ENCODE results near the gene DDX51. TPM values are rescaled to one million over a fixed set of nuclear protein-coding genes. Genes with fewer than 3 reads are reported as not detected.
"Not testable (repeated sequence)": the region's sequence is repeated elsewhere in the genome, so short reads cannot be mapped to it uniquely, and the experiment has no call there.

The DDX51 gene
- total RNA-seq, 1 experiment from 2014 or later, result 4.7 TPM

DNA sequence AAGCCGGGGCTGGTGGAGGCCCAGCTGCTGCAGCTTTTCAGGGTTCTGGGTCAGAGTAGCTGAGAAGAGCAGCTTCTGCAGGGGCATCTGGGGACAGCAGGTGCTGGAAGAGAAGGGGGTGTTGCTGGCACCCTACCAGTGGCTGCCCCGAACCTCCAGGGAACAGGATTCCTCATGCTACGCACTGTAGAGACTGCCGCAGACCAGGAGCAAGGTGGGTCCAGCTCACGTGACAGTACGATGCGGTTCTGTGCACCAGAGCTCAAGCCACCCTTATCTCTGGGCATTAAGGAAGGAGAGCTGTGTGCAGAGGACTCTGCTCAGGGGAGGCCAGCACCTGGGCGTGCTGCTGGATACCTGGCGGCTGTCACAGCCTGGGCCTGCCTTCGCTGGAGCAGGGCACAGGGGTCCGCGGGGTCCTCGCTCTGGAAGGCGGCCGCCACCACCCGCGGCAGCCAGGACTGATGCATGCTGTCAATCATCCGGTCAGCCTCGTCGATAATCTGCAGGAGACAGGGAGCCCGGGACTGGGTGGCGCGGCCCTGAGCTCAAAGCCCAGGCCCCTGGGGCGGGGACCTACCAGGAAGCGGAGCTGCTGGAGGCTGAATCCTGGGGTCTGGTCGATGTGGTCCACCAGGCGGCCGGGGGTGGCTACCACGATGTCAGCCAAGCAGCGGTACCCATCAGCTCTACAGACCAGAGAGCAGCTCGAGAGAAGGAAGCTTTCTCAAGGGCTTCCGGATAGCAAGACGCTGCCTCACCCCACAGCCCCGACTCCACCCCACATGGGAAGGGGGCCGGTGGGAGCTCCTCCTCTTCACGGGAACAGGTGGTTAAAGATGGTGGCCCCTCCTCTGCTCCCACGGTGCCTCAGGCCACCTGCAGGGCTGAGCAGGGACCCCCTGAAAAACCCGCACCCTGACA, 2.9 kb downstream of the DDX51 start:
- DNase-seq (ENCODE audit: low spot score), result no peak

DNA sequence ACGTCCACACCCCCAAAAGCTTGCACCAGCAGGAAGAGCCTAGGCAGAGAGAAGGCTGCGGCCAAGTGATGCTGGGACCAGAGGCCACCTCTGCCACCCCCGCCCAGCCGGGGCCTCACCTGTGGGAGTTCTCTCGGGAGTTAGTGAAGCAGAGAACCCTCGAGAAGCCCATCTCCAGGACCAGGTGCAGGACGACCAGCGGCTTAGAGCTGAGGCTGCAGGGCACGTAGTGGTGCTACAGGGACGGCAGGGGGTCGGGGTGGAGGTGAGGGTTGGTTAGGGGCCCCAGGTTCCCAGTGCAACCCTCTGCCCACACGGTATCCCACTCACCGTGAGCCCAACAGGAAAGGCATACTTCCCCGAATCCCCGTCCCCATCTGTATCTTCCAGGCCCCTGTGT, 3.6 kb downstream of the DDX51 start:
- no peak for DNase-seq (ENCODE audit: low spot score)

DNA sequence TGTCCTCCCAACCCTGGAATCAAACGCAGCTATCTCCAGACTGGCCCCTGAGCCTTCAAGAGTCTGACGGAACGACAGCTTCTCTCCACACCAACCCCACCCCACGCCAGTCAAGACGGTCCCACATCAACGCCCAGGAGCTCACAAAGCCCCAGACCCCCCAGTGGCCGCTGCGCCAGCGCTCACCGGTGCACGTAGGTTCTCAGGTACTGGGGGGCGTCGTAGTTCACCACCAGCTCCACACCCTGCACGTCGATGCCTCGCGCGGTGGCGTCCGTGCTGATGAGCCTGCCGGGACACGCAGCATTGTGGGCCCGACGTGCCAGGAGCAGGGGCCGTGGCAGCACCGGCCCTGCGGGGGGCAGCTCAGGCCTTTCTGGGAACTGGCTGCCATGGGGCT, 4.2 kb downstream of the DDX51 start:
- no peak for DNase-seq (ENCODE audit: low spot score)

DNA sequence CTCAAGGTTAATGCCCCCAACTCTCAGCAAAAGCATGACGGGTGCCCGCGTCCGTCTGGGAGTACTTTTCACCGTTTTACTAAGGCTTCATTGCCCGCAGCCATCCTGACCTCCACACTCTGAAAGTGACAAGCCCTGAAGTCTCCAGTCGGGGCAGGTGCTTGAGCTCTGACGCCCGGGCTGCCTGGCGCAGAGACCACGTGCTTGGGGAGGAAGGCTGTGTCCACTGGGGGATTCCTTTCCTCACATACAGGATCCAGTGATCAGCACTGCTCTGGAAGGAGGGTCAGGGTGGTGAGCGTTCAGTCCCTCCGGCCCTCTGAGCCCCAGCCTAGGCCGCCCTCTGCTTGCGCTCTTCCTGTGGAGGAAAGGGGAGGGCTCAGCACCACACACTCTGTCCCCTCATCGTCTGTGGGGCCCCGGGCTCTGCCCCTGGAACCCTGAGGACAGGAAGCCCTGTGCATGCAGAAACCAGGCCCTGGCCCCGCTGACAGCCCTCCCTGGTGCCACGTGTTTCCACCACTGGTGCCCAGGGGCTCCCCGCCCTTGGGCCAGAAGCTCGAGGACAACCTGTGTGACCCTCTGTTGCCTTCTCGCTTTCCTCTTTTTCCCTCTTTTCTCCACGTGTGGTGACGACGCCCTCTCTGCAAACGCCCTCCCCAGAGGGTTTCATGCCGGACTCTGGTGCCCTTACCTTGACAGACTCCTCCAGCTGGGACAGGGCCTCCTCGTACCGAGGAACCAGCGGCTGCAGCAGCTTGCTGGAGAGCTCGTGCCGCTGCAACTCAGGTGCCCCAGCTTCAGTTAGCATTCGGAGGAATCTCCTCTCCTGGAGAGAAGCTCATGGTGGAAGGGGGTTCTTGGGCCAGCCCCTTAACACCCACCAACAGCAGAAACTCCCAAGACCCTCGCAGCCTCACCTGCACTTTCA, 4.9 kb downstream of the DDX51 start:
- DNase-seq (ENCODE audit: low spot score), result no peak

DNA sequence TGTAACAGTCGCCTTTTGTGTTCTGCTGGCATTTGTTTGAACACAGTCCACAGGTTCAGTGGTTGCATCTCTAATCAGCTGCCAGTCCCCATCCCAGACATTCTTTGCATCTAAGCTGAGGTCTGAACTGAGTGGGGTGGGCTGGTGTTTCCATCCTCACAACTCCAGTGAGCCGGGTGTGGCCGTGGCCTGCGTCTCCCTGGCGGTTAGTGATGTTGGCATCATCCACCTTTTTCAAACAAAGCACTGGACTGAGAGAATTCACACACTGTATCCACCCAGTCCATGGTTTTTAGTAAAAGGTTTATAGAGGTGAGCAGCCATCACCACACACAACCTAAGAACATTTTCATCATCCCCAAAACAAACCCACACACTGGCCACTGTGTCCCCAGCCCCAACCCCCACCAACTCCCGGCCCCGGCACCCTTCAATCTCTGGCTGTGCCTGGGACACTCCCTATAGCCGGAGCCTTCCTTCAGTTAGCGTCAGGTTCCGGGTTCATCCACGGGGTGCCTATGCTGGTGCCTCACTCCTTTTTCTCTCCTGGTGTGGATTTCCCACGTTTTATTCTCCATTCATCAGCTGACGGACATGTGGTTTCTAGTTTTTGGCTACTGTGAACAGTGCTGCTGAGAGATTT, 6.5 kb downstream of the DDX51 start:
- no peak for DNase-seq (ENCODE audit: low spot score)

DNA sequence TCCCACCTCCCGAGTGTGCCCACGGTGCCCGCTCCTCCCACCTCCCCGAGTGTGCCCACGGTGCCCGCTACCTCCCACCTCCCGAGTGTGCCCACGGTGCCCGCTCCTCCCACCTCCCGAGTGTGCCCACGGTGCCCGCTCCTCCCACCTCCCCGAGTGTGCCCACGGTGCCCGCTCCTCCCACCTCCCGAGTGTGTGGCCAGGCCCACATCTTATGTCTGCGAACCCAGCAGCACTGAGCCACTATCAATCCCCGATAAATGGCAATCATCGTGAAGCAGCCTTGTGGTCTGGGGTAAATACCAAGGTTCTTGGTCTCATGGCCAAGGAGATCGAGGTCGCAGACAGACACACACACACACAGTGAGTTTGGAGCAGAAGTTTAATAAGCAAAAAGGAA, 7.9 kb downstream of the DDX51 start:
- not testable (repeated sequence) for DNase-seq (ENCODE audit: low spot score)

DNA sequence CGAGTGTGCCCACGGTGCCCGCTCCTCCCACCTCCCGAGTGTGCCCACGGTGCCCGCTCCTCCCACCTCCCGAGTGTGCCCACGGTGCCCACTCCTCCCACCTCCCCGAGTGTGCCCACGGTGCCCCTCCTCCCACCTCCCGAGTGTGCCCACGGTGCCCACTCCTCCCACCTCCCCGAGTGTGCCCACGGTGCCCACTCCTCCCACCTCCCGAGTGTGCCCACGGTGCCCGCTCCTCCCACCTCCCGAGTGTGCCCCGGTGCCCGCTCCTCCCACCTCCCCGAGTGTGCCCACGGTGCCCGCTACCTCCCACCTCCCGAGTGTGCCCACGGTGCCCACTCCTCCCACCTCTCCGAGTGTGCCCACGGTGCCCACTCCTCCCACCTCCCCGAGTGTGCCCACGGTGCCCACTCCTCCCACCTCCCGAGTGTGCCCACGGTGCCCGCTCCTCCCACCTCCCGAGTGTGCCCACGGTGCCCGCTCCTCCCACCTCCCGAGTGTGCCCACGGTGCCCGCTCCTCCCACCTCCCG, 9.4 kb downstream of the DDX51 start:
- not testable (repeated sequence) for DNase-seq (ENCODE audit: low spot score)

- DNase-seq (ENCODE audit: low spot score), result no peak
Observed at GRCh38 chr12:132133952-132134652, 10.0 kb downstream of the DDX51 start.

GRCh38 chr12:132132609-132133430, 11.3 kb downstream of the DDX51 start:
- no peak for DNase-seq (ENCODE audit: low spot score)

DNA sequence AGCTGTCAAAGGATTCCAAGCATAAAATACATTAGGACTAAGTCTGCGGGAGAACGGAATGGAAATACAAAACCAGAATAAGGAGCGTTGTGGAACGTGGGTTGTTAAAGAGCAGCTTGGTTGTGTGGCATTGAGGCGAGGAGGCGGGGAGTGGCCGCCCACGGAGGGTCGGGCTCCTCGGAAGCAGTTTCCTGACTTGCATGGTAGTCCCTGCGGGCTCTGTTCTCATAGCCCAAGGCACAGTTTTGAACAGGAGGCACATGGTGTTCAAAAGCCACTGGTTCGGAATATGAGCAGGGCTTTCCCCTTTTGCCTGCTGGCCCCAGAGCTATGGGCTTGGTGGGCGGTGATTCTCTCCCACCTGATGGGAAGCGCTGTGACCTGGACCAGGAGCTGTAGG, 12.2 kb downstream of the DDX51 start:
- no peak for DNase-seq (ENCODE audit: low spot score)

GRCh38 chr12:132131229-132131628, 12.9 kb downstream of the DDX51 start:
- no peak for DNase-seq (ENCODE audit: low spot score)

- DNase-seq (ENCODE audit: low spot score), result no peak
Observed at GRCh38 chr12:132130690-132131089, 13.4 kb downstream of the DDX51 start.

GRCh38 chr12:132129007-132129406, 15.1 kb downstream of the DDX51 start:
- DNase-seq (ENCODE audit: low spot score), result no peak

DNA sequence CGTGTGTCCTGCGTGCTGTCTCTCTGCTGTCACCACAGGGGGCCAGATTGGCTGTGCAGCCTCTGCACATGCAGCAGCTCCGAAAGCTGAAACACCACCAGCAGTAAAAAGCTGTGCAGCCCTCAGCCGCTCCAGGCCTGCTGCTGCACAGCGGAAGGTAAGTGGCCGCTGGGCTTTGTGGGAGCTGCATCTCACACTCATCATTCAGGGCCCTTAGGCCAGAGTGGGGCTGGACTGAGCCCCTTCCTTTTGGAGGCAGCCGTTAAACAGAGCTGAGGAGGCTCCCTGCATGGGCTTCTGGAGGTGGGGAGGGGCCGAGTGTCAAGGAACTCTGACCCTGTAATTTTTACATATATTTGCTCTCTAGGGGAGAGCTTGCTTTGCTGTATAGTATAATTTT, 17.1 kb downstream of the DDX51 start:
- no peak for DNase-seq (ENCODE audit: low spot score)

- DNase-seq (ENCODE audit: low spot score), result no peak
Observed at GRCh38 chr12:132125736-132126135, 18.4 kb downstream of the DDX51 start.

DNA sequence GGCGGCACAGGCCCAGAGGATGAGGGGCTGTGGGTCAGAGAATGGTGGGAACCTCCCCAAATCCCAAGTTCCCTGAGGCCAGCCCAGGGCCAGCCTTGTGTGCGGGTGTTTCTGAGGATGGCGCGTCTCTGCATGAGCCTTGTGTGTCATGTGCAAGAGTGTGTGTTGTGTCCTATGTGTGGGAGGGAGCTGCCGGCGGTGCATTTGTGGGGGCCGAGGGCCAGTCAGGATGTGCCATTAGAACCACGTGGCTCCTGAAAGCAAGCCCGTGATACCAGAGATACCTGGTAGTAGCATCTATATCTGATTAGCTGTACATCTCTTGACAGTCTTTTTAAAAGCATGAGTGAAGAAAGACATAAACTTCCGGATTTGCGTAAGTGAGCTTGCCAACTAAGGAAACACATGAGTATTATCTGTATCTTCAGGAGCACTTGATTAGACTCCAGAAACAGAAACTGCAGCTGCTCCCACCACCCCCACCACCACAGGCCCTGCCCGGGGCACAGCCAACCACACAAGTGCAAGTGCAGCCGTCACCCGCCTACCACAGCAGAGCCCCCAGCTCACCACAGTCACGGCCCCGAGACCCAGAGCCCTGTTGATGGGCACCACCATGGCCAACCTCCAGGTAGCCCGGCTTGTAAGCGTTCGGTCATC, 19.2 kb downstream of the DDX51 start:
- no peak for DNase-seq (ENCODE audit: low spot score)

GRCh38 chr12:132123970-132124765, 20.0 kb downstream of the DDX51 start:
- DNase-seq (ENCODE audit: low spot score), result no peak

GRCh38 chr12:132121283-132121682, 22.8 kb downstream of the DDX51 start:
- no peak for DNase-seq (ENCODE audit: low spot score)

GRCh38 chr12:132118876-132119275, 25.2 kb downstream of the DDX51 start:
- no peak for DNase-seq (ENCODE audit: low spot score)

Measured in A172 (cell line).